Subcutaneous abdominal adipose tissue (tissue), 5 donors: ENCODE measurements around the gene CCDC86.

Experiments used
- H3K27ac ChIP-seq: one replicate; pipeline ENCODE4 v1.7.0; 2013; ENCODE audit warnings: low read depth, mild to moderate bottlenecking, inconsistent platforms, low read length, moderate library complexity
- H3K27me3 ChIP-seq, 5 donors: one replicate each; pipeline ENCODE4 v1.7.0; 2013; ENCODE audit warnings: low read length in 5 of 5, inconsistent platforms in 1 of 5; ENCODE audit not compliant: control insufficient read depth in 5 of 5, insufficient read depth in 4 of 5
- H3K36me3 ChIP-seq, 5 donors: one replicate each; pipeline ENCODE4 v1.7.0; 2013; ENCODE audit warnings: low read length in 5 of 5; ENCODE audit not compliant: control insufficient read depth in 5 of 5, insufficient read depth in 5 of 5
- H3K4me1 ChIP-seq, 5 donors: one replicate each; pipeline ENCODE4 v1.7.0; 2013; ENCODE audit warnings: low read length in 5 of 5, mild to moderate bottlenecking in 3 of 5, moderate library complexity in 1 of 5; ENCODE audit not compliant: control insufficient read depth in 5 of 5, insufficient read depth in 5 of 5
- H3K4me3 ChIP-seq, 5 donors: one replicate each; pipeline ENCODE4 v1.7.0; 2013; ENCODE audit warnings: low read length in 5 of 5, low read depth in 1 of 5
- H3K9ac ChIP-seq, 5 donors: one replicate each; pipeline ENCODE4 v1.7.0; 2013; ENCODE audit warnings: low read length in 5 of 5, mild to moderate bottlenecking in 4 of 5, moderate library complexity in 3 of 5
- H3K9me3 ChIP-seq, 5 donors: one replicate each; pipeline ENCODE4 v1.7.0; 2013; ENCODE audit warnings: low read length in 5 of 5; ENCODE audit not compliant: control insufficient read depth in 5 of 5
- donor health status: healthy.
- donor health status: healthy.
- donor health status: healthy.
- donor health status: healthy.
- donor health status: healthy.

CCDC86 gene

DNA sequence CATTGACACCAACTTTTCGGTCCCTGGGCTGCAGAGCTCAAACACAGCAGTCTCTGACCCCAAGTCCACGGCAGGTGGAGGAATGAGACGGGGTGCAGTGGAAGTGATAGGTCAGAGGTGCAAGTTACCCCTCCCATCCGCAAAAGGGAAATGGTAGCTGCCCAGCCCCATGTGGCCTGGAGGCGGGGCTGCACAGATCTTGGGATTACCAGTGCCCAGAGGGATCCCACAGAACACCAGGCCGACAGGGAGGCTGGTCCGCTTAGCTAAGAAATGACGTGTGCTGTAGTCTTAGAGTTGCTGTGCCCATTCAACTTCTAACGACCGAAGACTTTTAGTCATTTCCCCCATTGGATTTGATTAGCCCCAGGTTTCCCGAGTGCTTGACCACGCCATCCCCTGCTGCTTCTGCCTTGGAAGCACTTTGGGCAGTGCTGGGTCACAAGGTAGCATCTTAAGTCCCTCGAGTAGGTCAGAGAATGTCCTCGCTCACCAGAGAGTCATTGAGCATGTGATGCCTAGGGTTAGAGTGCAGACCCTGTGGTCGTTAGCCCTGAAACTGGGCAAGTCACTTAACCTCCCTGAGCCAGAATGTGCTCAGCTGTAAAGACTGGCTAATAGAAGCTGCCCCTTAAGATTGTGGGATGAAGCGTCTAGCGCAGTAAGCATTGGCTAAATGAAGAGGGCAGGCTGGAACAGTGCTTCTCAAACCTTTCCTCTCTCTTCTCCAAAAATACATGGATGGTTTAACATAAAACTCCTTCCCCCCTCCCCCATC lies 9.6 kb downstream of the CCDC86 start:
- Histone ChIP-seq H3K36me3 (peaks cover 0 to 58% (median 47%) of the 10 kb centered on the region in 5 donors), H3K9ac (no peak overlapping the region), H3K27ac (no peak overlapping the region), H3K4me3 (no peak overlapping the region), H3K9me3 (no peaks in the 10 kb centered on the region), H3K27me3 (no peaks in the 10 kb centered on the region), H3K4me1 (peaks cover 0 to 12% (median 6%) of the 10 kb centered on the region in 5 donors)

- no peak overlapping the region for H3K9ac ChIP-seq
- H3K4me3 ChIP-seq, result no peak overlapping the region
- peaks cover 0 to 12% (median 6%) of the 10 kb centered on the region in 5 donors for H3K4me1 ChIP-seq
- no peaks in the 10 kb centered on the region for H3K27me3 ChIP-seq
- H3K9me3 ChIP-seq, result no peaks in the 10 kb centered on the region
- no peak overlapping the region for H3K27ac ChIP-seq
- peaks cover 0 to 56% (median 47%) of the 10 kb centered on the region in 5 donors for H3K36me3 ChIP-seq
Observed at GRCh38 chr11:60852117-60852981, 10.4 kb downstream of the CCDC86 start.

GRCh38 chr11:60852982-60853950 lies 11.4 kb downstream of the CCDC86 start:
- H3K36me3 ChIP-seq, result peaks cover 0 to 47% (median 42%) of the 10 kb centered on the region in 5 donors
- H3K27me3 ChIP-seq, result no peaks in the 10 kb centered on the region
- peaks cover 0 to 12% (median 6%) of the 10 kb centered on the region in 5 donors for H3K4me1 ChIP-seq
- no peak overlapping the region for H3K27ac ChIP-seq
- H3K9ac ChIP-seq, result no peak overlapping the region
- no peaks in the 10 kb centered on the region for H3K9me3 ChIP-seq
- no peak overlapping the region for H3K4me3 ChIP-seq

- Histone ChIP-seq H3K9me3 (no peaks in the 10 kb centered on the region), H3K27ac (no peak overlapping the region), H3K27me3 (no peaks in the 10 kb centered on the region), H3K4me3 (no peak overlapping the region), H3K36me3 (peaks cover 0 to 37% (median 32%) of the 10 kb centered on the region in 5 donors), H3K9ac (no peak overlapping the region), H3K4me1 (peaks cover 0 to 12% (median 6%) of the 10 kb centered on the region in 5 donors)
Observed at GRCh38 chr11:60854140-60854846, 12.4 kb downstream of the CCDC86 start.

- no peaks in the 10 kb centered on the region for H3K27me3 ChIP-seq
- H3K27ac ChIP-seq, result no peak overlapping the region
- no peak overlapping the region for H3K4me3 ChIP-seq
- no peak overlapping the region for H3K9ac ChIP-seq
- peaks cover 0 to 29% (median 24%) of the 10 kb centered on the region in 5 donors for H3K36me3 ChIP-seq
- no peaks in the 10 kb centered on the region for H3K9me3 ChIP-seq
- H3K4me1 ChIP-seq, result peaks cover 0 to 12% (median 6%) of the 10 kb centered on the region in 5 donors
Observed at GRCh38 chr11:60854847-60855725, 13.2 kb downstream of the CCDC86 start.

GRCh38 chr11:60855726-60856633 lies 14.1 kb downstream of the CCDC86 start, which contains the start of gene PTGDR2:
Gene PTGDR2, minus strand, starts transcription at chr11:60855950. Its CDS starts 2,228 bp downstream, at chr11:60853722.
- Histone ChIP-seq H3K9ac (no peak within 1 kb of the TSS), H3K27ac (no peak within 1 kb of the TSS), H3K4me1 (peaks cover 0 to 12% (median 6%) of the 10 kb centered on the region in 5 donors), H3K36me3 (peaks cover 0 to 20% (median 15%) of the 10 kb centered on the region in 5 donors), H3K27me3 (no peaks in the 10 kb centered on the region), H3K4me3 (no peak within 1 kb of the TSS), H3K9me3 (no peaks in the 10 kb centered on the region)

DNA sequence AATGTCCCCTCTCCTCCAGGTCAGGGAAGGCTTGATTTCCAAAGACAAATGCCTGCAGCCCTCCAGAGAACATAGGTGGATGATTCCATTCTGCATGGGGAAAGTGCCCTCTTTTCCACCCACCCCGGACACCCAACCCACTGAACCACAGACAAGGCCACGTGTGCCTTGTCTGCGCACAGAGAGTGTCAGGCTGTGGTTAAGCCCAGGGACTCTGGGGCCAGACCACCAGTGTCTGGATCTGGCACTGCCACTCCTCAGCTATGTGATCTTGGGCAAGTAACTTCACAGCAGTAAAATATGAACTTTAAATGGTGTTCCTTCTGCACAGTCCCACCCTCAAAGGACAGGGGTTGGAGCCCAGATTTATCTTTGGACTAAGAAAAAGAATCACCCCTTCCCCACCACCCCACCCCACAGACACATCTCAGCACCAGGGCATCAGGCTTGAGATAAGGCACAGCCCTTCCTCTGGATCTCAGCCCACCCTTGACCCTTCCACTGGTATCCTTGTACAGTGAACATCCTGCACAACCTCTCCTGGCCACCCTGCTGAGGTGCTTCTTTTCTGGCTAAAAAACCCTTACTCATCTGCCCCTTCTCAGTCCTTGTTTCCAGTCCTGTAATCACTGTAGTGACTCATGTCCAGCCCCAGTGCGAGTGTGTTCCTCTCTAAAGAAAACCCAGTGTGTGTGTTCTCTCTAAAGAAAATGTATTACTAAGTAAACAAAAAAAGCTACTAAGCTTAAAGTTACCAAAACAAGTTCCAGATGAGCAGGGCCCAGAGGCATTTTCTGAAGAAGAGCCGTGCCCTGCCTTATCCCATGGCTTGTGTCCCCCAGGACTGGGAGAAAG lies 15.7 kb downstream of the CCDC86 start:
- Histone ChIP-seq H3K27ac (no peak overlapping the region), H3K4me1 (peaks cover 0 to 12% (median 6%) of the 10 kb centered on the region in 5 donors), H3K27me3 (no peaks in the 10 kb centered on the region)

More for the DNA sequence above, 15.7 kb downstream of the CCDC86 start:
- H3K36me3 ChIP-seq, result peaks cover 0 to 6% (median 4%) of the 10 kb centered on the region in 5 donors
- H3K9me3 ChIP-seq, result no peaks in the 10 kb centered on the region
- H3K9ac ChIP-seq, result no peak overlapping the region
- H3K4me3 ChIP-seq, result no peak overlapping the region
